GM19023 (cell line): Measurements from ENCODE around the gene ABCC10.
"Not testable (repeated sequence)": the region's sequence is repeated elsewhere in the genome, so short reads cannot be mapped to it uniquely, and the experiment has no call there.

ENCODE experiments used
- ATAC-seq: cut with Tn5 transposase; IDR thresholded peaks from one replicate; pipeline ENCODE4 v1.9.1; 2021; ENCODE audit warnings: mild to moderate bottlenecking, moderate library complexity; ENCODE audit not compliant: unreplicated experiment

ABCC10 gene

GRCh38 chr6:43495409-43495941 lies 68.1 kb downstream of the ABCC10 start:
- no peak for ATAC-seq

GRCh38 chr6:43496370-43497128 lies 69.2 kb downstream of the ABCC10 start:
- no peak for ATAC-seq

DNA sequence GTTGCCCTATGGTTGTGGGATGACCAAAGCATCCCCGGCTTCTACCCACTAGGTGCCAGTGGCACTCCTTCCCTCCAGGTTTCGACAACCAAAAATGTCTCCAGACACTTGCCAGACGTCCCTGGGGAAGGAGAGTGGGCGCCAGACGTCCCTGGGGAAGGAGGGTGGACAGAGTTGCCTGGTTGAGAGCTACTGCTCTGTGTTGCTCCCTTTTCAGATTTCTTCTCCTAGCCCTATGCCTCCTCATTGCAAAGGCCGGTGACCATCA lies 69.7 kb downstream of the ABCC10 start:
- ATAC-seq = no peak

DNA sequence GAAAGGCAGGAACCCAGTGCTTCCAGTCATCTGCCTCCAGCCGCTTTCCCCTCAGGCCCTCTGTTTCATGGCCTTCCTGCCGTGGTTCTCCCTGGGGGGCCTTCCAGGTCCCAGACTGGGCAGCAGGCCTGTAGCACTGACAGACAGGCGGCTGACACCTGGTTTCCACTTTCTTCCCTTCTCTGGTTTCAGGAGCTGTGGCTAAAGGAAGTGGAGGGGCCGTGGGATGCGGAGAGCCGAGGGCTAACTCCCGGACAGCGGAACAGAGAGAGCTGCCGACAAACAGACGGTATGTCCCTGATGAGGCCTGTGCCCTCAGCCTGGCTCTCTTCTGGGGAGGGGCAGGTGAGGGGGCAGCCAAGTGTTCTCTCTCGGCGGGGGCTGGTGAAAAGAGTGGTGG lies 70.3 kb downstream of the ABCC10 start:
- no peak for ATAC-seq

- ATAC-seq = not testable (repeated sequence)
These were observed 71.0 kb downstream of the ABCC10 start for GRCh38 chr6:43498291-43498690.

DNA sequence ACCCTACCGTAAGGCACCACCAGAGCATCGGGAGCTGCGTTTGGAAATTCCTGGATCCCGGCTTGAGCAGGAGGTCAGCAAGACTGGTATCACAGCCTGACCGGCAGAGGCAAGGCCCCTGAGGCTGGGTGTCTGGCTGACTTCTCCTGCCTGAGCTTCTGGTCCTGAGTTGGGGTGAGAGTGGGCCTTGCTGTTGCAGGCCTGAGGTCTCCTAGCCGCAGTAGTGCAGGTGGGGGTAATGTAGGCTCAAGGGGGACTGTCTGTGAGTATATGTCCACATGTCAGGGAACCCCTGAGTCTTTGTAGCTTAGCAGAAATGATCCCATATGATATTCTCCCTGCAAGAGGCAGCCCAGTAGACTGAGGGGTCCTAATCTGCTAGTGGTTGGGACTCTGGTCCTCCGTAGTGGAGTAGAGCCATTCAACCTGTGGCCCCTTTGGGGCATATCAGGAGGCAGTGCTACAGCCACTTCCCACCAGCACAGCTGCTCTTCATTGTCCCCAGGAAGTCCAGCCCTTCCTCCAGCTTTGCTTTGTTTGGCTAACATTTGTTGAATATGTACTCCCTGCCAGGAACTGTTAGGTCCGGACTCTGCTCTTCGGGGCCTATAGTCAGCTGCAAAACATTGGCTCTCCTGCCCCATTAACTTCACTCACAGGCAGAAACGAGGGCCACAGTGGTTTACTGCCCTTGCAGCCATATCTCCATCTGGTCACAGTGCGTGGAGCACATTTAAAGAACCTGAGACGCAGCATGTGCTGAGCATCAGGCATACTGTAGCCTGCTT lies 71.9 kb downstream of the ABCC10 start:
- no peak for ATAC-seq
